GM19395 (cell line): ENCODE data around the gene S100A5.

Experiments
- ATAC-seq: cut with Tn5 transposase; IDR thresholded peaks from one replicate; pipeline ENCODE4 v1.9.1; 2021; ENCODE audit warnings: mild to moderate bottlenecking, moderate library complexity; ENCODE audit not compliant: unreplicated experiment

S100A5 gene

DNA sequence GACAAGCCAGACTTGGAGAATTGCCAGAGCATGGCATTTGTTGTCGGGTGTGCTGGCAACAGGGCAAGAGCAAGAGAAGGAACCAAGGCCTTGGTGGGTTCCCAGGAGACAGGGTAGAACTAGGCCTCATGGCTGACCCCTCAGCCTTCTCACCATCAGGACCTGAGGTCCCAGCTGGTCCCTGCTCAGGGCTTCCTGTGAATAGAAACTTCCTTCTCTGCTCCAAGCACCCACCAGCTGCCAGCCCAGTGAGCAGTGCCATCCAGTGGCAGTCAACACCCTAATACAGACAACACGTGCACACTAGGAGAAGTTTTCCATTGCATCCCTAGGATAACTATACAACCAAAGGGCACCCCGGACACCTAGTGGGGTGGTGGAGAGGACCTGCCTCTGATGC is 27.7 kb downstream of the S100A5 start:
- ATAC-seq = no peak

GRCh38 chr1:153510984-153511410 is 29.7 kb downstream of the S100A5 start:
- no peak for ATAC-seq

- ATAC-seq = no peak
These were observed 30.9 kb downstream of the S100A5 start for GRCh38 chr1:153509729-153510354.

DNA sequence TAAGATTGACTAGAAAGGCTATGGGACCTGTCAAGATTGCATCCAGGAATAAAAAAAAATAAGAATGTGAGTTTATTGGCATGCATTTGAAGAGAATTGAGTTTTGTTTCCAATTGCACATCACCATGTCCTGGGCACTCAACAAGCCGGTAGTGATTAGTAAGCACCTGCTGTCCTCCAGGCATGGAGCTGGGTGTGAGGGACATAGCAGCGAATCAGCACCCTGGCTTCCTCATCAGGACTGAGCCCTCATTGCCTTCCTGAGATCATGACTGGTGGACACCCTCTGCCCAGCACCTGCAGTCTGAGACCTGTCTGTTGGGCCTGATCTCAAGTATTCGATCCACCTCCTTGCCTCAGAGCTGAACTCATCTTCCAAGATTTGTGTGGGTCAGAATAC is 31.7 kb downstream of the S100A5 start:
- no peak for ATAC-seq

DNA sequence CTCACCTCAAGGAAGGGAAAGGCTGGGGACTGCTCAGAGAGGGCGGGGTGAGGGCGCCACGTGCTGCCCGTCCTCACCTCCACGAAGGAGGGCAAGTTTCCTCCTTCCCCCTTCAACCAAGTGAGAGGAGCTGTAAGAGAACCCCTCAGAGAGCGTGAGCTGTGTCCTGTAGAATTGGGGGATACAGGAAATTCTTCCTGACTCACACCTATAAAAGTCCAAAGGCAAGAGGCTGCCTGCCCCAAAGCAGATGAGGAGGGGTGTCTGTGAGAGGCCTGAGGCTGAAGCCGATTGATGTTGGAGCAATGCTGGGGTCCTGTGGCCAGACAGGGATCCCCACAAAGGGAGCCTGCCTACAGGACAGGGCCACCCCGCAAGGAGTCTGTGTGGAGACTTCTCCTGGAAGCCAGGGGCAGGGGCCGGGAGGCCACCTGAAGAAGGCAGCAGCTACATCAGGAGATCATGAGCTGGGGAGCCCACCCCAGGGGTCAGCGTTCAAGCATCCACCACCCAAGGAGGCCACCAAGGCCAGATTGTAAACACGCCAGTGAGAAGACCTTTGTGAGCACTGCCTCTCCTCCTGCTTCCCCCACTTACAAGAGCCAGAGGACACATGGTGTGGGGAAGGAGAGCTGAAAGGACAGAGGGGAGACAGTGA is 32.7 kb downstream of the S100A5 start:
- ATAC-seq = no peak

DNA sequence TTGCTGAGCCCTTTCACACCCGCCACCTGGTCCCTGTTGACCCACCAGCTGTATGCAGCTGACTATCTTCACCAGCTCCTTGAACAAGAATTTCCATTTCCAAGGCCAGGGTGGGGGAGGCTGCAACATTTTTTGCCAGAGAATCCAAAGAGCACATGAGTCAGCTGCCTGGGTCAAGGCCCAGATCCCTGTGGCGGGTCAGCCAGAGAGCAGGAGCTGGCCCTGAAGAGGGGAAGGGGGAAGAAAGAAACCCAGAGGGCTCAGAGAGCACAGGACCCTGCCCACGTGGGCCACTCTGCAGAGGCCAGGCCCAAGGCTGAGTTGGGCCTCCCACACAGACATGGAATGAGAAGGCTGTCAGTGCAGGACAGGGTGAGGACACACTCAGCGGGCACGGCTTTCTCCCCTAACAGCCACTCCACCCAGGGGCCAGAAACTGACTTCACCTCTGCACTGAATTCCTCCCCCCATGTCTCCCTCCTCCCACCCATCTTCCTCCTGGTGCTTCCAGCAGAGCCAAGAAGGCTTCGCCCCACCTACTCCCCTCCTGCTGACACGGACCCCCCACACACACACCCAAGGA is 33.8 kb downstream of the S100A5 start:
- ATAC-seq = no peak

DNA sequence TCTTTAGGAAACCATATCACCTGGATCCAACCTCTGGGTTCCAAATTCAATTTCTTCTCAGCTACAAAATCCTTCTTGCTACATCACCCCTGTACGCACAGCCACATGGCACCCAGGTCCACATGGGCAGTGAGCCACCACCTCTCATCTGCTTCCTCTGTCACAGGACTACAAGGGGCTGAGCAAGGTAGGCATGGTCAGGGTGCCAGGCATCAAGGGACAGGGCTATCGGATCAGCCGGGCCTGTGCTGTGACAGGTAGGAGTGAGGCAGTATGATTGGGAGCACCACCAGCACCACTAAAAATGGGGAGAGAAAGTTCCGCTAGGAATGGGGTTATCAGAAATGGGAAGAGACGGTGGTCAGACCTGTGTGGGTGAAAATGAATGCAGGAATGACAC is 34.3 kb downstream of the S100A5 start:
- no peak for ATAC-seq

DNA sequence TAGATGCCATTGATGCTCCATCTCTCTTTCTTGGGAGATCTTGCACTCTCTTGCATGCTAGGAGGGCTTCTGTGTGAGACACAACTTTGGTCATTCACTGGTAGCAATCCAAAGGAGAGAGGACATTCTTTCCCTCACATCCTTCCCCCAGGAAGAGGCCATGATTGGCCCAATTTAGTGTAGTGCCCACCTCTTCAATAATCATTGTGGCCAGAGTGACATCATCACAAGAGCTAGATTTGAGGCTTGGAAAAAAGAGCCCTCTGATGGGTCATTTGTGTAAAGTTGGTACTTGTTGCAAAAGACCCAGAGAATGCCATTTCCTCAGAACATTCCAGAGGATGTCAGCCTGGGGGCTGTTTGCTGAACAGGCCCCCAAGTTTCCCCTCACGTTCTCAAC is 35.2 kb downstream of the S100A5 start:
- no peak for ATAC-seq

GRCh38 chr1:153503766-153504165 is 37.0 kb downstream of the S100A5 start:
- ATAC-seq = no peak

DNA sequence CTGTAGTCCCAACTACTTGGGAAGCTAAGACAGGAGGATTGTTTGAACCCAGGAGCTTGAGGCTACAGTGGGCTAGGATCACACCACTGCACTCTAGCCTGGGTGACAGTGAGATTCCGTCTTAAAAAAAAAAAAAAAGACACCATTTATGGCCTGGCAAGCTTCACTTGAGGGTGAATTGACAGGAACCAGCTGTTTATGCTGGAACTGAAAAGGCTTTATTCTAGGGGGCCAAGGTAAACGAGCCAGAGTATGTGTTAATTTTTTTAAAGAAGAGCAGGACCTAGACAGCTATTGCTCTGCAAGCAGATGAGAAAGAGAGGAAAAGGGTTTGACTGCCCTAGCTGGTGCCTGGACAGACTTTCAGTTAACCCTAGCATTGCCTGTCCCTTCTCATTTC is 42.0 kb downstream of the S100A5 start:
- no peak for ATAC-seq

DNA sequence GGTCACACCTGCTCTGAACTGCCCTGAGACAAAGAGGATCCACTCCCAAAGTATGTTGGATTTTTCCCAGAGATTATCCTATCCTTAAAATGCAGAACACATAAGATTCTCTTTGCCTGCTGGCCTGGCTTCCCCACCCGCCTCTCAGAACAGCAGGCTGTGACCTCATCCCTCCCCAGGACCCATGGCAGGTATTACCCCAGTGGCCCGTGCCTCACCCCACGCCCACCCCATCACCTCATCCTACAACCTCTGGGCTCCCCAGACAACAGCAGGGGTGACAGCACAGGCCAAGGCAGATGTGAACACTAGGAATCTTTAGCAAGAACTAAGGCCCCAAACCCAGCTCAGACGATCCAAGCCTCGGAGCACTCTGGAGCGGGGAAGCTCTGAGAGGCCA is 45.2 kb downstream of the S100A5 start:
- ATAC-seq = no peak

GRCh38 chr1:153494976-153495535 is 45.7 kb downstream of the S100A5 start:
- no peak for ATAC-seq

DNA sequence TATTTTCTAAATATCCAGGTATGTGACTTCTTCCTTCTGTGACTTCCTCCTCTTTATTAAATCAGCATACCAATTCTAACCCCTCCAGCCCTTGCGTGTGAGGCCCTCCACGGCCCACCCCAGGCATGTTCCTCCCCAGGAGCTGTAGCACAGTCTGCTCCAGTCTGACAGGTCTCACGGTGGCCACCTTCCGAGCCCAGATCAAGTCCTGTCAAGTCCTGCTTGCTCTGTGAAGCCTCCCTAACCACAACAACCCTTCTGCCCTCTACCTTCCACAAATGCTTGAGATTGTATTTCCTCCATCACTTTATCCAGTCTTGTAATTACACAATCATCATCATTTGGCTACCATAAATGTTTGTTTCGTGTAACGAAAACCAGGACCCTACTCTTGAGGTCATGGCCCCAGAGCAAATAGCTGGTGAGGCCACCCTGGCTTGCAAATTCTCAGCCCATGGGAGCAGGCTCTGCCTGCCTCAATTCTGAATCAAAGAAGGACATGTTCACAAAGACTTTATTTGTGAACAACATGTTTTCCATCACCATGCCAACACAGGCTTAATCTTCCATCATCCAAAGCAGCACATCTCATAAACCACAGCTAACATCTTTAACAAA is 47.3 kb downstream of the S100A5 start:
- no peak for ATAC-seq

- ATAC-seq = no peak
These were observed 50.3 kb downstream of the S100A5 start for GRCh38 chr1:153490272-153491051.

DNA sequence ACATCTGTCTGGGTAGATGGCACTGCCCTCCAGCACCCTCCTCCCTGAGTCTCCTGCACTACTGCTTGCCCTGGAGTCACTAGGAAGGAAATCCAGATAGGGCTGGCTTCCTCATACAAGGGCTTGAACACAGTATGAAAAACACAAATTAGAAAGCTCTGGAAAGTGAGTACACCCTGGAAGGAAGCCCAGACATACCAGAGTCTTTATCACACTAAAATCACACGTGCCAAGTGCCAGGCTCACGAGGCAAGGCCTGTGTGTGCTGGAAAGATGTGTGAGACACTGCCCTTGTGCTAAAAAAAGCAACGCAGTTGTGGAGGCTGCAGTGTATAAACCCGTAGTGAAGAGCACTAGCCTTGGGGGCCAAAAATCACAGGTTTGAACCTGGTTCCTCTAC is 52.0 kb downstream of the S100A5 start:
- ATAC-seq = no peak

GRCh38 chr1:153487707-153488106 is 53.0 kb downstream of the S100A5 start:
- ATAC-seq = no peak
